Ovary (tissue), 3 donors: Measurements from ENCODE around the gene VPS13C.

ENCODE experiments used
- EP300 ChIP-seq: sonication (generic); formaldehyde crosslinking; IDR thresholded peaks from one replicate; pipeline ENCODE4 v1.6.1; 2017; ENCODE audit warnings: antibody characterized with exemption
- POLR2A ChIP-seq: fragments of 450-650 bp; IDR thresholded peaks from one replicate; pipeline ENCODE4 v1.6.1; 2017; ENCODE audit warnings: antibody characterized with exemption, mild to moderate bottlenecking, moderate library complexity
- TF ChIP-seq, protein P1 (sequence below), 3 donors: fragments of 450-650 bp in 2 of 3; fragments of 200-600 bp in 1 of 3; IDR thresholded peaks; one replicate each; pipeline versions ENCODE4 v1.5.1 to v1.8.0; 2016 to 2022; ENCODE audit warnings: antibody characterized with exemption in 3 of 3, mild to moderate bottlenecking in 1 of 3
- donor health status: DM: no; HTN: no; CAD: no.

DNA sequence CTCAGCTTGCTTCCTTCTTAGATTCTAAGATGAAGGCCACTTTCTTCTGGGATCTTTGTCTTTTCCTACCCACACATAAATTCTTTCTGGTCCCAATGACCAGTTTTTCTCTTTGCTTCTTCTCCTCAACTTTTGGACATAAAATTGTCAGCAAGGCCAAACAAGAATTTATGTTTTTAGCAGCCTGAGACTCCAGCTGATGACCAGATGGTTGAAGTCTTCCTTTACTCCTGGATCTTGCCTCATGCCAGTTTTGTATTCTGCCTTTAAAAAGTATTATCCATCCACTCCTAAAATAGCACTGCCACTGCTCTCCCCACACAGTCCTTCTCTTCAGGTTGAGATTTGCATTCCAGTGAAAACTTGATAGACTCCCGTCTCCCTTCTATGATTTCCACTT is 236.0 kb downstream of the VPS13C start:
- TF ChIP-seq POLR2A (no peak), EP300 (no peak)
- TF ChIP-seq, protein P1, sequence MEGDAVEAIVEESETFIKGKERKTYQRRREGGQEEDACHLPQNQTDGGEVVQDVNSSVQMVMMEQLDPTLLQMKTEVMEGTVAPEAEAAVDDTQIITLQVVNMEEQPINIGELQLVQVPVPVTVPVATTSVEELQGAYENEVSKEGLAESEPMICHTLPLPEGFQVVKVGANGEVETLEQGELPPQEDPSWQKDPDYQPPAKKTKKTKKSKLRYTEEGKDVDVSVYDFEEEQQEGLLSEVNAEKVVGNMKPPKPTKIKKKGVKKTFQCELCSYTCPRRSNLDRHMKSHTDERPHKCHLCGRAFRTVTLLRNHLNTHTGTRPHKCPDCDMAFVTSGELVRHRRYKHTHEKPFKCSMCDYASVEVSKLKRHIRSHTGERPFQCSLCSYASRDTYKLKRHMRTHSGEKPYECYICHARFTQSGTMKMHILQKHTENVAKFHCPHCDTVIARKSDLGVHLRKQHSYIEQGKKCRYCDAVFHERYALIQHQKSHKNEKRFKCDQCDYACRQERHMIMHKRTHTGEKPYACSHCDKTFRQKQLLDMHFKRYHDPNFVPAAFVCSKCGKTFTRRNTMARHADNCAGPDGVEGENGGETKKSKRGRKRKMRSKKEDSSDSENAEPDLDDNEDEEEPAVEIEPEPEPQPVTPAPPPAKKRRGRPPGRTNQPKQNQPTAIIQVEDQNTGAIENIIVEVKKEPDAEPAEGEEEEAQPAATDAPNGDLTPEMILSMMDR (IDR thresholded peaks at IDR 0.05): no peak
